ENCODE results near the gene DDX27. TPM values are rescaled to one million over a fixed set of nuclear protein-coding genes. Genes with fewer than 3 reads are reported as not detected.

Gene DDX27
- total RNA-seq, 1 donor from 2014 or later, result 78.4 TPM

DNA sequence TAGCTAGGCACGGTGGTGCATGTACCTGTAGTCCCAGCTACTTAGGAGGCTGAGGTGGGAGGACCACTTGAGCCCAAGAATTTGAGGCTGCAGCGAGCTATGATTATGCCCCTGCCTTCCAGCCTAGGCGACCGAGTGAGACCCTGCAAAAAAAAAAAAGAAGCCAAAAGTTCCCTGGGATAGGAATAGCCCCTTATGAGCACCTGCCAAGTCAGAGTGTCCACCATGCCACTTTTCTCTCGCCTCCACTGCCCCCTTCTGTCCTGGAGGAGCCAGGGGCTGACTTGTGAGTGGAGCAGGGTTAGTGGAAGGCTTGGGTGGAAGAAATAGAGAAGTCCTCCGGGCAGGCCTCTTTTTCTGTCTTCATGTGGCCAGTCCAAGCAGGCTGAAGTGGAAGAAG is 12.1 kb upstream of the DDX27 start:
- TF ChIP-seq, protein P1, sequence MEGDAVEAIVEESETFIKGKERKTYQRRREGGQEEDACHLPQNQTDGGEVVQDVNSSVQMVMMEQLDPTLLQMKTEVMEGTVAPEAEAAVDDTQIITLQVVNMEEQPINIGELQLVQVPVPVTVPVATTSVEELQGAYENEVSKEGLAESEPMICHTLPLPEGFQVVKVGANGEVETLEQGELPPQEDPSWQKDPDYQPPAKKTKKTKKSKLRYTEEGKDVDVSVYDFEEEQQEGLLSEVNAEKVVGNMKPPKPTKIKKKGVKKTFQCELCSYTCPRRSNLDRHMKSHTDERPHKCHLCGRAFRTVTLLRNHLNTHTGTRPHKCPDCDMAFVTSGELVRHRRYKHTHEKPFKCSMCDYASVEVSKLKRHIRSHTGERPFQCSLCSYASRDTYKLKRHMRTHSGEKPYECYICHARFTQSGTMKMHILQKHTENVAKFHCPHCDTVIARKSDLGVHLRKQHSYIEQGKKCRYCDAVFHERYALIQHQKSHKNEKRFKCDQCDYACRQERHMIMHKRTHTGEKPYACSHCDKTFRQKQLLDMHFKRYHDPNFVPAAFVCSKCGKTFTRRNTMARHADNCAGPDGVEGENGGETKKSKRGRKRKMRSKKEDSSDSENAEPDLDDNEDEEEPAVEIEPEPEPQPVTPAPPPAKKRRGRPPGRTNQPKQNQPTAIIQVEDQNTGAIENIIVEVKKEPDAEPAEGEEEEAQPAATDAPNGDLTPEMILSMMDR (IDR thresholded peaks at IDR 0.05), result no peak
- Mint-ChIP-seq H3K36me3 (ENCODE audit: low read depth) (peaks cover 2% of the 10 kb centered on the region), H3K27ac (no peak overlapping the region), H3K4me1 (no peaks in the 10 kb centered on the region), H3K9me3 (peaks cover 6% of the 10 kb centered on the region), H3K4me3 (no peak overlapping the region), H3K27me3 (no peaks in the 10 kb centered on the region)
- ATAC-seq (ENCODE audit: low read depth) (no peak), DNase-seq (no peak)
- ChIA-PET POLR2A (no interaction called here), CTCF (no interaction called here)
- intact Hi-C loops (cut with micrococcal nuclease), result loop anchor here (10.0 kb wide), 1 partner anchor 492 kb away; no protein-coding TSS in a partner anchor

DNA sequence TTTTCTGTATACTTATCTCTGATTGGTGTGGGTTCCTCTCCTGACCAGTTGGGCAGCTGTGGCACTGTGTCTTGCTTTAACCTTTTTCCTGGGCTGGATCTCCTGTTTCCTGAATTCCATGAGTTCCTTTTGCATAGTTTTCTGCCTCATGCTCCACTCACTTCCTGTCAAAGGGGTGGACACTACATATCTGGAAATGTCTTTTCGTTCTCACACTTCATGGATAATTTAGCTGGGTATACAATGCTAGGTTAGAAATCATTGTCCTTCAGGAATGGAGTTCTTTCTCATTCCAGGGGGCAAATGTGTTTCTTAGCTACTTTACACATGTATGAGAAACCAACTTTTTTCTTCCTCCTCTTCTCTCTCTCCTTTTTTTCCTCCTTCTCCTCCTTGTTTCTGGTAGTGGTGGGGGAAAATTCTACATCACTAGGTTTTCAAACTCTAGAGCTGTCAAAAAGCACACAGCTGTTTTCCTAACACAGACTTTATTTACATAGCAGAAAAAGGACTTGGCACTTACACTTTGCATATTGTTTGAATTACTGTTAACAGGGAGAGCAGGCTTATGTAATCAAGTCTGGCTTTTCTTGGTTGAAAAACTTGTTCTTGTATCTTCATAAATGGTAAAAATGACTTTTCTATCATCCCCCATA is 9.0 kb upstream of the DDX27 start:
- Mint-ChIP-seq H3K36me3 (ENCODE audit: low read depth) (peaks cover 2% of the 10 kb centered on the region), H3K4me3 (no peak overlapping the region), H3K27me3 (peaks cover 1% of the 10 kb centered on the region), H3K4me1 (no peaks in the 10 kb centered on the region), H3K9me3 (peaks cover 6% of the 10 kb centered on the region), H3K27ac (no peak overlapping the region)
- DNase-seq (no peak), ATAC-seq (ENCODE audit: low read depth) (no peak)
- POLR2A ChIA-PET, result no interaction called here
- TF ChIP-seq, protein P1 (IDR thresholded peaks at IDR 0.05), result no peak
- CTCF ChIA-PET, result no interaction called here
- intact Hi-C loops (cut with micrococcal nuclease), result no loop called here

DNA sequence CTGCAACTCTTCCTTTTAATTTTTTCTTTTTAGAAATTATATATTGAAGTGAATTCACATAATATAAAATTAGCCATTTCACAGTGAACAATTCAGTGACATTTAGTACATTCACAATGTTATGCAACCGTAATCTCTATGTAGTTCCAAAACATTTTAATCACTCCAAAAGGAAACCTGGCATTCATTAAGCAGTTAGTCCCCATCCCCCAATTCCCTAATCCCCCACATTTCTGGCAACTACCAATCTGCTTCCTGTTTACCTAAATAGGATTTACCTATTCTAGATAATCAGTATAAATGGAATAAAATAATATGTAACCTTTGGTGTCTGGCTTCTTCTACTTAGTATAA is 8.5 kb upstream of the DDX27 start:
- peaks cover 2% of the 10 kb centered on the region for H3K36me3 Mint-ChIP-seq (ENCODE audit: low read depth)
- peaks cover 1% of the 10 kb centered on the region for H3K27me3 Mint-ChIP-seq
- H3K9me3 Mint-ChIP-seq, result peaks cover 6% of the 10 kb centered on the region
- H3K4me3 Mint-ChIP-seq, result no peak overlapping the region
- CTCF ChIA-PET, result no interaction called here
- H3K4me1 Mint-ChIP-seq, result no peaks in the 10 kb centered on the region
- POLR2A ChIA-PET, result no interaction called here
- no peak for ATAC-seq (ENCODE audit: low read depth)
- no peak for DNase-seq
- no peak overlapping the region for H3K27ac Mint-ChIP-seq
- TF ChIP-seq, protein P1 (IDR thresholded peaks at IDR 0.05), result no peak
- intact Hi-C loops (cut with micrococcal nuclease), result no loop called here

DNA sequence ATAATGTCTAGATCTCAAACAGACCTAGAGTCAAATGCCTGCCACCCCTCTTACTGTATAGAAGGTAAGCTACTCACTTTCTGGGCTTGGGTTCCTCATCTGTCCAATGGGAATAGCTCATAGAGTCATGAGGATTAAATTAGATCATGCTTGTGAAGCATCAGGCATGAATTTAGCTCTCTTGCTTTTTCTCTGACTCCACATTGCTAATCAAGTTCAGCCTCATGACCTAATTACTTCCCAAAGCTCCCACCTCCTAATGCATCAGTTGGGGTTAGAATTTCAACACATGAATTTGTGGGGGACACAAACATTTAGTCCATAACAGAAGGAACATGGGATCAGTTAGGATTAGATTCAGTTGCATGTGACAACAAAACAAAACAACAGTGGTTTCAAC is 4.6 kb upstream of the DDX27 start:
- Mint-ChIP-seq H3K36me3 (ENCODE audit: low read depth) (peaks cover 8% of the 10 kb centered on the region), H3K27ac (no peak overlapping the region), H3K4me1 (peaks cover 10% of the 10 kb centered on the region), H3K9me3 (peaks cover 6% of the 10 kb centered on the region), H3K27me3 (peaks cover 1% of the 10 kb centered on the region), H3K4me3 (no peak overlapping the region)
- ATAC-seq (ENCODE audit: low read depth) (no peak), DNase-seq (no peak)
- TF ChIP-seq, protein P1 (IDR thresholded peaks at IDR 0.05), result no peak
- ChIA-PET CTCF (interaction anchor here (1.0 to 6.1 kb wide), 2 partner anchors 9 to 81 kb away, joined by 3 to 93 read pairs; no protein-coding TSS in a partner anchor), POLR2A (interaction anchor here (0.7 kb wide), 1 partner anchor 171 kb away, joined by 3 read pairs; no protein-coding TSS in a partner anchor)
- intact Hi-C loops (cut with micrococcal nuclease), result no loop called here

DNA sequence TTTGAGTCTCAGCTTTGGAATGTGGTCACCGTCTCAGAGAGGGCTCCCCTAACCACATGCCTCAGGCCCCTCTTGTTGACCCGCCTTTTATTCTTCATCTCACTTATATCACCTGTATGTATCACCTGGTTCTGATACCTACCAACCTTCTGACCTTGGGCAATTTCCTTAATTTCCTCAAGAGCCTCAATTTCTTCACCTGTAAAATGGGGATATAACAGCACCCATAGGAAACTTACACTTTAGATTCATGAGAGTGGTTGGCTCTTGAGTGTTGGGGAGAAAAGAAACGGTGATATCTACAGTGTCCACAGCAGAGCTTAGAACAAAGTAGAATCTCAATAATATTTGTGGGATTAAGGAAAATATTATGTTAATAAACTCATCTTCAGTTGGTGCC is 4.0 kb upstream of the DDX27 start:
- Mint-ChIP-seq H3K36me3 (ENCODE audit: low read depth) (peaks cover 12% of the 10 kb centered on the region), H3K4me3 (no peak overlapping the region), H3K27me3 (peaks cover 1% of the 10 kb centered on the region), H3K4me1 (peaks cover 16% of the 10 kb centered on the region), H3K27ac (no peak overlapping the region), H3K9me3 (peaks cover 3% of the 10 kb centered on the region)
- ChIA-PET POLR2A (no interaction called here), CTCF (interaction anchor here (1.0 to 6.1 kb wide), 2 partner anchors 8 to 82 kb away, joined by 3 to 93 read pairs; no protein-coding TSS in a partner anchor)
- TF ChIP-seq, protein P1 (IDR thresholded peaks at IDR 0.05), result no peak
- DNase-seq (no peak), ATAC-seq (ENCODE audit: low read depth) (no peak)
- intact Hi-C loops (cut with micrococcal nuclease), result no loop called here
